ENCODE results near the gene NLK.
"Not testable (repeated sequence)": the region's sequence is repeated elsewhere in the genome, so short reads cannot be mapped to it uniquely, and the experiment has no call there.

NLK gene

DNA sequence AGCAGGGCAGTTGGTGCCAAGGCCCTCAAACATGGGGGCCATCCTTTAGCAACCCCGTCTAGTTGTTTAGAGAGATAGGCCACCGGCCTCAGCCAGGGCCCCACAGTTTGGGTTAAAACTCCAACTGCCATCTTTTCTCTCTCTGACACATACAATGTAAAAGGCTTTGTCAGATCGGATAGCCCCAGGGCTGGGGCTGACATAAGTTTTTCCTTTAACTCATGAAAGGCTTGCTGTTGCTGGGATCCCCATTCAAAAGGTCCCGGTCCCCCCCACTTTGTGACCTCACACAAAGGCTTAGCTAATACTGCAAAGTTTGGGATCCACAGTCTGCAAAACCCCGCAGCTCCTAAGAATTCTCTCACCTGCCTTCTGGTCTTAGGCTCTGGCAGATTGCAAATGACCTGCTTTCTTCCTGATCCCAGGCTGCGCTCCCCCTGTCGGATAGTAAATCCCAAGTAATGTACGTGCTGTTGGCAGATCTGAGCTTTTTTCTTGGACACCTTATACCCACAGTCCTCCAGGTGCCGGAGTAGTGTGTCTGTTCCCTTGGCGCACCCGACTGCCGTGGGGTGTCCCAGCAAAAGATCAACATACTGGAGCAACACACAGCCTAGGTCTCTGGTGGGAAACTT lies 192.7 kb downstream of the NLK start:
- DNase-seq, result not testable (repeated sequence)

- DNase-seq, result not testable (repeated sequence)
These were observed 193.7 kb downstream of the NLK start for GRCh38 chr17:28236033-28236653.

DNA sequence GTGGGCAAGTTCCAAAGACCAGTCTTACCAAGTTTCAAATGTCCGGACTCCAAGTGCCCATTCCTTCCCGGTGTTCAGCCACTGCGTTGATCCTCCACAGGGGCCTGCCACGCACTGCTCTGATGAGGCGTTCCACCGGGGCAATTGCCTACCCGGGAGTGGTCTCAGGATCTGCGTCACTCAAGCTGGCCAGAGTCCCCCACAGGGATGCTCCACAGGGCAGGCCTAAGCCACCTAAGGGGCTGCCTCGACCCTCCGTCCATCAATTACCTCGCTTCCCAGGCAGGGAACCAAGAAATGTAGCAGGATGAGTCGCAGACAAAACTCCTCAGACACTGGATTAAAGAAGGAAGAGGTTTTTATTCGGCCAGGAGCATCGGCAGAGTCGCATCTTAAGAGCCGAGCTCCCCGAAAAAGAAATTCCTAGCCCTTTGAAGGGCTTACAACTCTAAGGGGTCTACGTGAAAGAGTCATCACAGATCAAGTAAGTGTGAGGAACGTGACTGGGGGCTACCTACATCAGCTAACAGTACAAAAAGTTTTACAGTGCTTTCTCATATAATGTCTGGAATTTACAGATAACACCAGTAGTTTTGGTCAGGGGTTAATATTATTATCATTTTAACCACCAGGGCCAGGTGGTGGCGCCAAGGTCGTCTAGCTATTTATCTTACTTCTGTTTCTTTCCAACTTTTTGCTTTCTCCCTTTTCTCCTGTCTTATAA lies 196.2 kb downstream of the NLK start:
- DNase-seq, result not testable (repeated sequence)

- no peak for DNase-seq
These were observed 196.8 kb downstream of the NLK start for GRCh38 chr17:28239271-28239624.

GRCh38 chr17:28240688-28241340 lies 198.3 kb downstream of the NLK start:
- DNase-seq, result no peak

DNA sequence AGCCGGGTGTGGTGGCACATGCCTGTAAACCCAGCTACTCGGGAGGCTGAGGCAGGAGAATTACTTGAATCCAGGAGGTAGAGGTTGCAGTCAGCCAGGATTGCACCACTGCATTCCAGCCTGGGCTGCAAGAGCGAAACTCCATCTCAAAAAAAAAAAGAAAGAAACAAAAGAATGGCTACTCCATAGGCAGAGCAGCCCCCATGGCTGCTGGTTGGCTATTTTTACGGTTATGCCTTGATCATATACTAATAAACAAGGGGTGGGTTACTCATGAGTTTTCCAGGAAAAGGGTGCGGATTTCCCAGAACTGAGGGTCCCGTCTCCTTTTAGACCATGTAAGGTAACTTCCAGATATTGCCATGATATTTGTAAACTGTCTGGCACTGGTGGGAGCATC lies 200.3 kb downstream of the NLK start:
- DNase-seq, result no peak

DNA sequence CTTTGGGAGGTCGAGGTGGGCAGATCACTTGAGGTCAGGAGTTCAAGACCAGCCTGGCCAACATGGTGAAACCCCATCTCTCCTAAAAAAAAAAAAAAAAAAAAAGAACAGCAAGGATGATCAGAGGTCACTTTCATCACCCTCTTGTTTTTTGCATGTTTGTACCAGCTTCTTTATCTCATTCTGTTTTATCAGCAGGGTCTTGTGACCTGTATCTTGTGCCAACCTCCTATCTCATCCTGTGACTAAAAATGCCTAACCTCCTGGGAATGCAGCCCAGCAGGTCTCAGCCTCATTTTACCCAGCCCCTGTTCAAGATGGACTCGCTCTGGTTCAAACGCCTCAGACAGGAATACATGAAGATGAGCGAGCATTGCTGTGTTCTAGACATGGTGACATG lies 200.8 kb downstream of the NLK start:
- not testable (repeated sequence) for DNase-seq

DNA sequence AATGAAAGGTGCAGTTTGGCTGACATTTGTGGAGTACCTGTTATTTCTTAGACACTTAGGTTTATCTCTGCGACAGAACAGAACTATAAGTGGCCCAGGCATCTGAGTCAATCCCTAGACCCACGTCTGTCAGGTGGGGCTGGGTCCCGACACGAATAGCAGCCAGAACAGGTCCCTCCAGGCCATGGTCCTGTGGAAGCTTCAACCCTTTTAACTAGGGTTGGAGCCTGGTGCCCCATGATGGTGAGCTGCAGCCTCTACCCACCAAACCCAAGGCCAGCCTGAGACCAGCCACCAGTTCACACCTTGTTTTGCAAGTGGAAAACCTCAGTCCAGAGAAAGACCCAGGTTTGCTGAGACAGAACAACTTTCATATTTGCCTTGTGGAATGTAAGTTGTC lies 202.0 kb downstream of the NLK start:
- no peak for DNase-seq

Data from NCI-H2029 treated with DMSO at 0.1 percent for 48 hours (cell line).